Panc1 (cell line): ENCODE measurements around the gene CAMK2B. TPM values are rescaled to one million over a fixed set of nuclear protein-coding genes. Genes with fewer than 3 reads are reported as not detected.

ENCODE experiments used
- ATAC-seq: fragments of 200-7000 bp; cut with Tn5 transposase; 2 replicates; pipeline ENCODE4 v1.9.1; 2020; ENCODE audit warnings: mild to moderate bottlenecking, moderate library complexity
- BruUV-seq: library from RNA; stranded (reverse); fragments of 400-500 nt; replicated peaks from 2 replicates; lab custom pipeline; 2021; lab: Mats Ljungman, UMichigan
- CTCF ChIA-PET: fragments of 300-600 bp; sonication (Branson Sonifier 250); formaldehyde crosslinking; loops from one replicate; lab custom pipeline; 2022; ENCODE audit warnings: antibody characterized with exemption; lab: Charles Lee
- POLR2A ChIA-PET: fragments of 300-600 bp; sonication (Branson Sonifier 250); formaldehyde crosslinking; loops from one replicate; lab custom pipeline; 2022; ENCODE audit warnings: antibody characterized with exemption; lab: Charles Lee
- DNase-seq: peaks from one replicate; pipeline ENCODE4 v3.0.0-alpha.2; 2010; ENCODE audit warnings: low read depth, low spot score
- H3K27ac ChIP-seq: 2 replicates; pipeline ENCODE4 v1.5.1; 2011; ENCODE audit warnings: mild to moderate bottlenecking, low read length, inconsistent platforms
- H3K27me3 ChIP-seq: fragments of 200-500 bp; sonication (Bioruptor generic); 2 replicates; pipeline ENCODE4 v1.6.0; 2014; ENCODE audit warnings: low read length, inconsistent platforms; ENCODE audit not compliant: control insufficient read depth, insufficient read depth
- H3K36me3 ChIP-seq: fragments of 200-500 bp; sonication (Bioruptor generic); 2 replicates; pipeline ENCODE4 v1.5.1; 2014; ENCODE audit warnings: inconsistent platforms, mild to moderate bottlenecking, low read length, moderate library complexity; ENCODE audit not compliant: control insufficient read depth, insufficient read depth
- H3K4me1 ChIP-seq: 2 replicates; pipeline ENCODE4 v1.5.1; 2011; ENCODE audit warnings: inconsistent platforms, mild to moderate bottlenecking, low read length, moderate library complexity; ENCODE audit not compliant: control insufficient read depth, insufficient read depth
- H3K4me3 ChIP-seq, 2 experiments: 2 replicates each; pipeline ENCODE4 v1.5.1; 2011 to 2012; ENCODE audit warnings: low read depth in 2 of 2, low read length in 2 of 2, mild to moderate bottlenecking in 2 of 2, inconsistent platforms in 1 of 2, moderate library complexity in 1 of 2
- H3K9me3 ChIP-seq: fragments of 200-500 bp; sonication (Bioruptor generic); 2 replicates; pipeline ENCODE4 v1.5.1; 2014; ENCODE audit warnings: low read depth, mild to moderate bottlenecking, inconsistent platforms, low read length, moderate library complexity; ENCODE audit not compliant: control insufficient read depth, insufficient read depth
- CTCF ChIP-seq: fragments of 450-650 bp; IDR thresholded peaks from 2 replicates; pipeline ENCODE4 v1.5.1; 2017; ENCODE audit warnings: mild to moderate bottlenecking
- POLR2AphosphoS5 ChIP-seq: IDR thresholded peaks from 2 replicates; pipeline ENCODE4 v1.6.1; 2012; ENCODE audit warnings: mild to moderate bottlenecking, low read depth, low read length, moderate library complexity
- REST ChIP-seq, 2 experiments: IDR thresholded peaks; 2 replicates each; pipeline ENCODE4 v1.6.1; 2011 to 2012; ENCODE audit warnings: low read depth in 2 of 2, control low read depth in 1 of 2, low read length in 1 of 2, mild to moderate bottlenecking in 1 of 2, moderate library complexity in 1 of 2; ENCODE audit not compliant: insufficient read depth in 1 of 2
- SIN3A ChIP-seq: IDR thresholded peaks from 2 replicates; pipeline ENCODE4 v1.6.1; 2012; ENCODE audit warnings: low read depth, mild to moderate bottlenecking, low read length, moderate library complexity, borderline replicate concordance; ENCODE audit not compliant: insufficient read depth
- TCF7L2 ChIP-seq: IDR thresholded peaks from 2 replicates; pipeline ENCODE4 v1.6.1; 2011; ENCODE audit warnings: mild to moderate bottlenecking, low read depth, low read length, inconsistent platforms
- in situ Hi-C: cut with HindIII; loops from 2 replicates; pipeline ENCODE4 v1.10.0; 2016; ENCODE audit warnings: low sequenced_read_pairs, low pct_unique_long_range_greater_than_20kb
- intact Hi-C: fragments of 100-400 bp; cut with micrococcal nuclease; formaldehyde crosslinking; loops from one replicate; pipeline ENCODE4 v1.10.0; 2022; ENCODE audit not compliant: unreplicated experiment
- total RNA-seq: library from RNA; stranded (reverse); gene quantifications from one replicate; pipeline ENCODE4 v1.2.1, GENCODE V29; 2021; ENCODE audit not compliant: unreplicated experiment

CAMK2B gene
- total RNA-seq, 1 experiment from 2014 or later: 0.26 TPM

- ATAC-seq (no peak), DNase-seq (no peak)
- in situ Hi-C loops: no loop called here
- no peak for TF ChIP-seq SIN3A
- TF ChIP-seq TCF7L2: no peak
- no peak for TF ChIP-seq REST (IDR thresholded peaks at IDR 0.05; ENCODE audit: insufficient read depth in 1 of 2, low read depth in 2 of 2, low read length in 1 of 2)
- TF ChIP-seq POLR2AphosphoS5: no peak
- TF ChIP-seq CTCF: no peak
- POLR2A ChIA-PET: no interaction called here
- no peak overlapping the region for H3K27ac ChIP-seq
- H3K4me1 ChIP-seq: no peaks in the 10 kb centered on the region
- H3K36me3 ChIP-seq: no peaks in the 10 kb centered on the region
- CTCF ChIA-PET: interaction anchor here (0.7 kb wide), 1 partner anchor 16 kb away, joined by 17 read pairs; no protein-coding TSS in a partner anchor
- H3K27me3 ChIP-seq: no peaks in the 10 kb centered on the region
- intact Hi-C loops: no loop called here
- no peak overlapping the region for H3K4me3 ChIP-seq
- no TSS peak for BruUV-seq
- H3K9me3 ChIP-seq: no peaks in the 10 kb centered on the region
Measured at GRCh38 chr7:44275146-44275545, 50.2 kb downstream of the CAMK2B start.

GRCh38 chr7:44274623-44274975 is 50.8 kb downstream of the CAMK2B start:
- ChIA-PET POLR2A (no interaction called here), CTCF (no interaction called here)
- Histone ChIP-seq H3K36me3 (no peaks in the 10 kb centered on the region), H3K27ac (no peak overlapping the region), H3K27me3 (no peaks in the 10 kb centered on the region), H3K4me3 (no peak overlapping the region), H3K4me1 (no peaks in the 10 kb centered on the region), H3K9me3 (no peaks in the 10 kb centered on the region)
- DNase-seq (no peak), ATAC-seq (no peak)
- no TSS peak for BruUV-seq
- intact Hi-C loops: no loop called here
- in situ Hi-C loops: no loop called here
- TF ChIP-seq SIN3A: no peak
- TF ChIP-seq CTCF: no peak
- no peak for TF ChIP-seq REST (IDR thresholded peaks at IDR 0.05; ENCODE audit: insufficient read depth in 1 of 2, low read depth in 2 of 2, low read length in 1 of 2)
- no peak for TF ChIP-seq POLR2AphosphoS5
- no peak for TF ChIP-seq TCF7L2
